Measurements from ENCODE around the gene PTGR2.

PTGR2 gene

DNA sequence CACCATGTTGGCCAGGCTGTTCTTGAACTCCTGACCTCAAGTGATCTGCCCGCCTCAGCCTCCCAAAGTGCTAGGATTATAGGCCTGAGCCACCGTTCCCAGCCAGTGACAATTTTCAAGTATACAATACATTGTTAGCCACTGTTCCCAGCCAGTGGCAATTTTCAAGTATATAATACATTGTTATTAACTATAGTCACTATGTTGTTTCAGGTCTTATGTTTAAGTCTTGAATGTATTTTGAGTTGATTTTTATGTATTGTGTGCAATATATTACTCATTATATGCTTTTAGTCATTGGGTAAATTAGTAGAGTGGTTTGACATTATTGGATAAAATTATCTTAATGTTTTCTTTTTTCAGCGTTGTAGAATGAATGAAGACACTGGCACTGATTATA lies 22.0 kb downstream of the PTGR2 start:
- Histone ChIP-seq H3K27me3 (ENCODE audit: low read depth, low read length) (no peaks in the 10 kb centered on the region), H3K9ac (ENCODE audit: low read length) (no peak overlapping the region), H4K20me1 (ENCODE audit: insufficient read depth, low read length) (no peaks in the 10 kb centered on the region), H3K36me3 (replicated peaks; ENCODE audit: low read depth, low read length) (peaks cover 3% of the 10 kb centered on the region), H3K4me1 (ENCODE audit: low read length) (no peaks in the 10 kb centered on the region), H3K4me2 (ENCODE audit: low read length) (no peak overlapping the region), H3K4me3 (ENCODE audit: low read length) (no peak overlapping the region), H2AFZ (ENCODE audit: low read depth, low read length) (no peak overlapping the region), H3K9me3 (ENCODE audit: insufficient read depth, low read length) (no peaks in the 10 kb centered on the region), H3K79me2 (ENCODE audit: low read length) (no peaks in the 10 kb centered on the region), H3K27ac (ENCODE audit: low read length) (no peak overlapping the region)
- TF ChIP-seq EZH2phosphoT487 (IDR thresholded peaks at IDR 0.05; ENCODE audit: low read depth) = no peak
- TF ChIP-seq, protein P1, sequence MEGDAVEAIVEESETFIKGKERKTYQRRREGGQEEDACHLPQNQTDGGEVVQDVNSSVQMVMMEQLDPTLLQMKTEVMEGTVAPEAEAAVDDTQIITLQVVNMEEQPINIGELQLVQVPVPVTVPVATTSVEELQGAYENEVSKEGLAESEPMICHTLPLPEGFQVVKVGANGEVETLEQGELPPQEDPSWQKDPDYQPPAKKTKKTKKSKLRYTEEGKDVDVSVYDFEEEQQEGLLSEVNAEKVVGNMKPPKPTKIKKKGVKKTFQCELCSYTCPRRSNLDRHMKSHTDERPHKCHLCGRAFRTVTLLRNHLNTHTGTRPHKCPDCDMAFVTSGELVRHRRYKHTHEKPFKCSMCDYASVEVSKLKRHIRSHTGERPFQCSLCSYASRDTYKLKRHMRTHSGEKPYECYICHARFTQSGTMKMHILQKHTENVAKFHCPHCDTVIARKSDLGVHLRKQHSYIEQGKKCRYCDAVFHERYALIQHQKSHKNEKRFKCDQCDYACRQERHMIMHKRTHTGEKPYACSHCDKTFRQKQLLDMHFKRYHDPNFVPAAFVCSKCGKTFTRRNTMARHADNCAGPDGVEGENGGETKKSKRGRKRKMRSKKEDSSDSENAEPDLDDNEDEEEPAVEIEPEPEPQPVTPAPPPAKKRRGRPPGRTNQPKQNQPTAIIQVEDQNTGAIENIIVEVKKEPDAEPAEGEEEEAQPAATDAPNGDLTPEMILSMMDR (IDR thresholded peaks at IDR 0.05; ENCODE audit: low read depth, low read length) = no peak

DNA sequence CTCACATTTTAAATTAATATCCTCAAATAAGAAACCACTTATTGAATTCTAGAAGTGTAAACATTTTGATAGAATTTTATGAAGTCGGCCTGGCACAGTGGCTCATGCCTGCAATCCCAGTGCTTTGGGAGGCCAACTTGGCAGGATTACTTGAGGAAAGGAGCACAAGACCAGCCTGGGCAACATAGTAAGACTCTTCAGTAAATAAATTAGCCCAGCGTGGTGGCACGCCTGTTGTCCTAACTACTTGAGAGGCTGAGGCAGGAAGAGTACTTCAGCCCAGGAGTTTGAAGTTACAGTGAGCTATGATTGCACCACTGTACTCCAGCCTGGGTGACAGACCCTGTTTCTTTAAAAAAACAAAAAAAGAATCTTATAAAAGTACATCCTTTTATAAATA lies 26.2 kb downstream of the PTGR2 start:
- Histone ChIP-seq H3K4me2 (ENCODE audit: low read length) (no peak overlapping the region), H3K27ac (ENCODE audit: low read length) (no peak overlapping the region), H3K27me3 (ENCODE audit: low read depth, low read length) (no peaks in the 10 kb centered on the region), H3K79me2 (ENCODE audit: low read length) (no peaks in the 10 kb centered on the region), H3K9me3 (ENCODE audit: insufficient read depth, low read length) (no peaks in the 10 kb centered on the region), H3K9ac (ENCODE audit: low read length) (no peak overlapping the region), H3K4me3 (ENCODE audit: low read length) (no peak overlapping the region), H4K20me1 (ENCODE audit: insufficient read depth, low read length) (no peaks in the 10 kb centered on the region), H3K4me1 (ENCODE audit: low read length) (no peaks in the 10 kb centered on the region), H3K36me3 (replicated peaks; ENCODE audit: low read depth, low read length) (peaks cover 3% of the 10 kb centered on the region), H2AFZ (ENCODE audit: low read depth, low read length) (no peak overlapping the region)
- TF ChIP-seq EZH2phosphoT487 (IDR thresholded peaks at IDR 0.05; ENCODE audit: low read depth) = no peak
- TF ChIP-seq, protein P1 (IDR thresholded peaks at IDR 0.05; ENCODE audit: low read depth, low read length) = no peak

DNA sequence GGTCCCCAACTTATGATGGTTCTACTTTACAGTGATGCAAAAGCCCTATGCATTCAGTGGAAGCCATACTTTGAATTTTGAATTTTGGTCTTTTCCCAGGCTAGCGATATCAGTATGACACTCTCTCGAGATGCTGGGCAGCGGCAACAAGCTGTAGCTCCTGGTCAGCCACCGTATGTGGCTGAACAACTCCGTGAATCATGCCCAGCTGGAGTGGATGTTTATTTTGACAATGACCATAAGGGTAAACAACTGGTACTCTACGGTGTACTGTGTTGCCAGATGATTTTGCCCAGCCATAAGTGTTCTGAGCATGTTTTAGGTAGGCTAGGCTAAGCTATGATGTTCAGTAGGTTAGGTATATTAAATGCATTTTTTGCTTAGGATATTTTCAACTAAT lies 26.8 kb downstream of the PTGR2 start:
- Histone ChIP-seq H3K27ac (ENCODE audit: low read length) (no peak overlapping the region), H3K36me3 (replicated peaks; ENCODE audit: low read depth, low read length) (peaks cover 3% of the 10 kb centered on the region), H3K27me3 (ENCODE audit: low read depth, low read length) (no peaks in the 10 kb centered on the region), H3K4me2 (ENCODE audit: low read length) (no peak overlapping the region), H3K4me1 (ENCODE audit: low read length) (no peaks in the 10 kb centered on the region), H3K4me3 (ENCODE audit: low read length) (no peak overlapping the region), H3K9ac (ENCODE audit: low read length) (no peak overlapping the region), H3K79me2 (ENCODE audit: low read length) (no peaks in the 10 kb centered on the region), H4K20me1 (ENCODE audit: insufficient read depth, low read length) (no peaks in the 10 kb centered on the region), H2AFZ (ENCODE audit: low read depth, low read length) (no peak overlapping the region), H3K9me3 (ENCODE audit: insufficient read depth, low read length) (no peaks in the 10 kb centered on the region)
- TF ChIP-seq EZH2phosphoT487 (IDR thresholded peaks at IDR 0.05; ENCODE audit: low read depth) = no peak
- TF ChIP-seq, protein P1 (IDR thresholded peaks at IDR 0.05; ENCODE audit: low read depth, low read length) = no peak

DNA sequence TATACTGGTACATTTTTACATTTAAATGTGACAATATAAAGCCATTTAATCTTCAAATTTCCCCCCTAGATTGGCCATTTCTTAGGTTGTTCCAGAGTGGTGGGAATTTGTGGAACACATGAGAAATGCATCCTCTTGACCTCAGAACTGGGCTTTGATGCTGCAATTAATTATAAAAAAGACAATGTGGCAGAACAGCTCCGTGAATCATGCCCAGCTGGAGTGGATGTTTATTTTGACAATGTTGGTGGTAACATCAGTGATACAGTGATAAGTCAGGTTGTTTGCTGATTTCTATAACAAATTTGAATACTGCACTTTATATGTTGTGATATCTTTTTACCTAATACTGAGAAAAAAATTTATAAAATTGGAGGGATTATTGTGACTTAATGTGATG lies 27.4 kb downstream of the PTGR2 start:
- no peaks in the 10 kb centered on the region for H3K9me3 ChIP-seq (ENCODE audit: insufficient read depth, low read length)
- TF ChIP-seq, protein P1 (IDR thresholded peaks at IDR 0.05; ENCODE audit: low read depth, low read length) = no peak
- no peak for TF ChIP-seq EZH2phosphoT487 (IDR thresholded peaks at IDR 0.05; ENCODE audit: low read depth)
- H3K4me2 ChIP-seq (ENCODE audit: low read length) = no peak overlapping the region
- no peaks in the 10 kb centered on the region for H3K27me3 ChIP-seq (ENCODE audit: low read depth, low read length)
- no peak overlapping the region for H3K9ac ChIP-seq (ENCODE audit: low read length)
- H3K36me3 ChIP-seq (replicated peaks; ENCODE audit: low read depth, low read length) = peaks cover 3% of the 10 kb centered on the region
- H3K27ac ChIP-seq (ENCODE audit: low read length) = no peak overlapping the region
- H3K4me1 ChIP-seq (ENCODE audit: low read length) = no peaks in the 10 kb centered on the region
- H3K4me3 ChIP-seq (ENCODE audit: low read length) = no peak overlapping the region
- no peak overlapping the region for H2AFZ ChIP-seq (ENCODE audit: low read depth, low read length)
- H4K20me1 ChIP-seq (ENCODE audit: insufficient read depth, low read length) = no peaks in the 10 kb centered on the region
- no peaks in the 10 kb centered on the region for H3K79me2 ChIP-seq (ENCODE audit: low read length)
